ENCODE measurements around the gene SH2D3C.

- TF ChIP-seq CTCF (IDR thresholded peaks at IDR 0.05; ENCODE audit: insufficient read depth, low read depth, low read length): no peak
- TF ChIP-seq EZH2 (IDR thresholded peaks at IDR 0.05; ENCODE audit: insufficient read depth, low read length): no peak
These were observed 7.7 kb upstream of the SH2D3C start, which contains the start of gene CDK9 for GRCh38 chr9:127785933-127786772.

Data from astrocyte (in vitro differentiated cells and primary cell).